Mononuclear cell (primary cell): Measurements from ENCODE around the gene RCOR2. TPM values are rescaled to one million over a fixed set of nuclear protein-coding genes. Genes with fewer than 3 reads are reported as not detected.

Source experiments
- H3K27me3 ChIP-seq: 2 replicates; pipeline ENCODE4 v1.6.0; 2011; ENCODE audit warnings: low read length, control low read depth; ENCODE audit not compliant: insufficient read depth
- H3K4me1 ChIP-seq: 2 replicates; pipeline ENCODE4 v1.5.1; 2011; ENCODE audit warnings: mild to moderate bottlenecking, low read length, control low read depth; ENCODE audit not compliant: insufficient read depth
- H3K4me3 ChIP-seq: 2 replicates; pipeline ENCODE4 v1.5.1; 2011; ENCODE audit warnings: mild to moderate bottlenecking, low read length, moderate library complexity
- H3K9me3 ChIP-seq: 2 replicates; pipeline ENCODE4 v1.5.1; 2011; ENCODE audit warnings: low read depth, mild to moderate bottlenecking, control low read depth, low read length
- total RNA-seq: library from RNA; depleted of rRNA; stranded (reverse); fragments of >200 nt; gene quantifications from one replicate; pipeline ENCODE4 v1.2.3, GENCODE V29; 2012

Gene RCOR2
- total RNA-seq, 1 donor, result not detected

DNA sequence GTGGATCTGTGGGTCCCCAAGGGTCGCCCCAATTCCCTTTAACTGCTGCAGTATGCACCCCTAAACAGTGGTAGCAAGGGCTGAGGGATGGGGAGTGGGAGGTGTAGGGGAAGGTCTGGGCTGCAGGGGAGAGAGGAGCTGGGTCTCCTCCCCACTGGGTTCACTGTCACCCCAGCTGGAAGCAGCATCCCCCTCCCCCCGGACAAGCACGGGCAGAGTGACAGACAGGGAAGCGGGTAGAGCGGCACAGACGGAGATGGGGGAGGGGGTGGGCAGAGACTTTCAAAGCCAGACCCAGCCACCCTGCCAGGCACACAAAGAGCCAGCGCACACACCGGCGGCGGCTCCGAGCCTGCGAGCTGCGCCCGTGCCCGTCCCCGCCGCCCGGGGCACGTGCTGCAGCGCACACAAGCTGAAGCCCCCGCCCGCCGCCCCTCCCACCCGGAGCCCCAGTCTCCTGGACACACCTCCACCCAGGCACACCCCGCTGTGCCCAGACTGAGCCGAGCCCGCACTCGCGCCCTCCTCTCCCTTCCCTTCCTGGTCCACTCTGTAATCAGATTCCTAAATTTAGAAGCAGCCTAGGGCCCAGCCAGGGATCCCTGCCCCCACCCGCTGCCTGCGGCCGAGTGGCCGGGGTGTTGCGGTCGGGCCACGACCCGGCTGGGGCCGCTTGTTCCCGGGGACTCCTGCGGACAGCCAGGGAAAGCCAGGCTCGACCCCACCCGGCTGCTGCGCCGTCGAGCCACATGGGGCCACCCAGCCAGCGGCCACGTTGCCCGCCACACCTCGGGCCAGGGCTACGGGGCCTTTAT is 935 bp upstream of the RCOR2 start:
- Histone ChIP-seq H3K4me1 (peaks cover 23% of the 10 kb centered on the region), H3K9me3 (no peaks in the 10 kb centered on the region), H3K27me3 (peaks cover 11% of the 10 kb centered on the region), H3K4me3 (no peak overlapping the region)

DNA sequence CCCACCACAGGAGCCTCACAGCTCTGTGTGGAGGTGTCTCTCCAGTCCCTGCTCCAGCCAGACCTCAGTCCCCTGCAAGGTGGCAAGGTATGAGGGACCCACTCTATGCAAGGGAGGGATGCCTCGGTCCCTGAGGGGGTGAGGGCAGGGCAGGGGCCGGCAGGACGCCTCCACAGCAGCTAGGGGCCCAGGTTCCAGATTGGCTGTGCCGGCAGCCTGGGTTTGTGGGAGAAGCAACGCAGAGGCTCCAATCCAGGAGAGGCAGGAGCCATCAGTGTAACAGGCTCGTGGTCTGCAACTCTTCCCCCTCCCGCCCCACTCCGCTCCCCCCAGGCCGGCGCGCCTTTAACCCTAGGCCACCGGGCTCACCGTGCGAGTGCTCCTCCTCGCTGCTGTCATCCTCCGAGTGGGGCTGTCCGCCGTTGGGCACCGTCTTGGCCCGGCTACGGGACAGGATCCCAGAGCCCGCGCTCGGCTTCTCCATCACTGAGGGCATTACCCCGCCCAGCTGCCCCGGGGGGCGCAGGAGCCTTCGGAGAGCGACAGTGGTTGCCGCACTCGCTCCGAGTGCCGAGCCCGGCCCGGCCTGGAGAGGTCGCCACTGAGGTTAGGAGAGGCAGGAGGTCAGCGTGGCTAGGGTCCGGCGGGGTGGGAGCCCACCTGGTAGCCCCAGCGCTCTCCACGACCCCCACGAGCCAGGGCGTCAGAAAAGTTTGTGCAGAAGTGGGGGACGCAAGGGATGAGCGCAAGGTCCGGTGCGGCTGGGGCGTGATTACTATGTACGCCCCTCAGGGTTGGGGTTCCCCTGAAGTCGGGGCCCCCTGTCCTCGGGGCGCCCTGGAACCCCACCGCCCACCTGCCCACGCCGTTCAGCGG is 765 bp downstream of the RCOR2 start:
- Histone ChIP-seq H3K4me1 (peaks cover 23% of the 10 kb centered on the region), H3K27me3 (peaks cover 11% of the 10 kb centered on the region), H3K4me3 (no peak overlapping the region), H3K9me3 (no peaks in the 10 kb centered on the region)

DNA sequence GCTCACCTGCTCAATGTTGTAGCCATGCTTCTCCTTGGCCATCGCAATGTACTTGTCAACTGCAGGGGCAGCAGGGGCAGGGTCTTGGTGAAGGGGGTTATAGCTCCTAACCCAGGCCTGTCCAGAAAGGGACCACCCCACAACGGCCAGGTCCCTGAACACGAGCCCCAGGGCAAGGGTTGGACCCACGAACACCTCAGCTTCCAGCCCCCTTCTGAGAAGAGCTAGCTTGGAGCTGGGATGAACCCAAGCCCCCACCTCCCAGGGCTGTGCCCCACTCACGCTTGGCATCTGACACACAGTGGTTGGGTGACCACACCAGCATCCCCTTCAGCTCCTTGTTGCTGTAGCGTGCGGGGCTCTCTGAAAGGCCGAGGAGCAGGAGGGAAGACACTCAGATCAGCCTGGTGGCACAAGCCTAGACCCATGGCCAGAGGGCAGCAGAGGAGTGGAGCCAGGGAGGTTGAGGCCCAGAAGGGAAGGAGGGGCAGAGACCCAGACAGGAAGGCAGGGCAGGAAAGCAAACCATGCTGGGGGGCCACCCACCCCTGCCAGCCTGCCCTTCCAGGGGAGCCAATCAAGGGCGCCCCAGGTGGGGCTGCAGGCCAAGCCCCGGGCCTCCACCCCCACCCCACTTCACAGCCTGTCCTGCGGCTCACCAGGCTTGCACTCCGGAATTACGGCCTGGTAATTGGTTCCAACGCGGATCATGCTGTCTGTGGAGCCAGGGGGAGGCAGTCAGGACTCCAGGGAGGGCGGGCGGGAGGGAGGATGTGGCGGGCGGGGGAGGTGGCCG is 1.9 kb downstream of the RCOR2 start:
- Histone ChIP-seq H3K27me3 (peaks cover 11% of the 10 kb centered on the region), H3K9me3 (no peaks in the 10 kb centered on the region), H3K4me1 (peaks cover 23% of the 10 kb centered on the region), H3K4me3 (no peak overlapping the region)

DNA sequence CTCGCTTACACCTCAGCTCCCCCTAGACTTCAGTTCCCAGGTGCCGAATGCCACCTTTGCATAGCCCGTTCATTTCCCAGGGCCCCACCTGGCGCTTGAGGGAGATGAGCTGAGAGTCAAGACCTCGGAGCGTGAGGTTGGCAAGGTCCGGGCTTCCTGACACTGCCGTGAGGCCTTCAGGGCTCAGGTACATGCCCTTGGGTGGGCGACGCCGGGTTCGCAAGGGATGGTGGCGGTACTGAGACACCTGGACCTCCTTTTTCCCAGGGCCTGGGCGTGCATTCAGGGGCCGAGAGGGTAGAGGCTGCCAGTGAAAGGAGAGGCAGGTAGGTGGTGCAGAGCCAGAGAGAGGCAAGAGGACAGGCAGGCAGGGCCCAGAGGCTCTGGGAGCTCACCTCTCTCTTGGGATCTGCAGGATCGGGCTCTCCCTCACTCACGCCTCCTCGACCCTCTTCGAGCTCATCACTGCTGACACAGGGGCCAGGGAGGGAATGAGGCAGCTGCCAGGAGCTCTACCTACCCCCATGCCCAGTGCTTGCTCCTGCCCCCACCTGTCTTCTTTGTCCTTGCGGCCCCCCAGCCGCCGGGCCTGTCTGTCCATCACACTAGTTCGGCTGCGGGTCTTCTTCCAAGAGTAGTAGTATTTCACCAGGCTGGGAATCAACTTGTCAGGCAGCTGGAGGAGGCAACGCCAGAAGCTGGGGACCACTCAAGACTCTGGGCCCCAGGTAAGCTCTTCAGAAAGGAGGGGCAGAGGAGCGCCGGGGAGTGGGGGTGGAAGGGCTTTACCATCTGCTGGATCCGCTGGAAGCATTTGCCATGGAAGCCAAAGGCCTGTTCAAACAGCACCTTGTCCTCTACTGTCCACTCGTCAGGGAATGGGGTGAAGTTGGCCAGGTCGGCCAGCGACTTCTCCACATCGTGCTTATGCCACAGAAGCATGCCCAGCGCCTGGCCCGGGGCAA is 2.8 kb downstream of the RCOR2 start:
- peaks cover 11% of the 10 kb centered on the region for H3K27me3 ChIP-seq
- no peak overlapping the region for H3K4me3 ChIP-seq
- H3K9me3 ChIP-seq, result no peaks in the 10 kb centered on the region
- H3K4me1 ChIP-seq, result peaks cover 19% of the 10 kb centered on the region

DNA sequence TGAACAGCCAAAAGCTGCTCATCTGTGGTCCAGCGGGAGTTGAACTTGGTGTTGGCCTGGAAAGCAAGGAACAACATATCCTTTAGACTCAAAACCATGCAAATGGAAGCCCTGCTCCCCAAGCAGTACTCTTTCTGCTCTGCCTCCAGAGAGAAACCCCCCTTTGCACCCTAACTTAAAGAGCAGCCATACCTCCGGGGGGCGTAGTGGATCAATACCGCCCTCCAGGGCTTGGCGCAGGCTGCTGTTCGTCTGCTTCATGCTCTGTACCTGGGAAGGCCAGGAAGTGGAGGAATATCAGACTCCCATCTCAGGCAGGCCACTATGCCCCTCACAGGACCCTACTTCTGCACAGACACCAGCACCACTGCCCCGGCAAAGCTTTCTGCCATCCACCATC is 4.3 kb downstream of the RCOR2 start:
- Histone ChIP-seq H3K4me3 (no peak overlapping the region), H3K27me3 (peaks cover 11% of the 10 kb centered on the region), H3K9me3 (no peaks in the 10 kb centered on the region), H3K4me1 (peaks cover 16% of the 10 kb centered on the region)

DNA sequence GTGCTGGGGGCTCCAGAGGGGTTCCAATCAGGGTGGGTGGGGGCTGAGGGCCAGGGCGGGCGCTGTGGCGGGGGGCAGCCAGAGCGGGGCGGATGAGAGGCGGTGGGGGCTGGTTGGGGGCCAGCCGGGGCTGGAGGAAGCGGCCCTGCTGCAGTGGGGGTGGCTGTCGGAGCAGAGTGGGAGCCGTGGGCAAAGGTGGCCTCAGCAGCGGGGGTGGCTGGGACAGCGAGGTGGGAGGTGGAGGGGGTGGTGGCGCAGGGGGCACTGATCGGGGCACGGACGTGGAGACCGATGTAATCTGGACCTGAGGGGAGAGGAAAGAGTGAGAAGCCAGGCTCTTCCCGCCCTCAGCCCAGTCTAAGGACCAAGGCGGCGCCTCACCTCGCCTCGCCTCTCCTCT is 5.1 kb downstream of the RCOR2 start:
- Histone ChIP-seq H3K9me3 (no peaks in the 10 kb centered on the region), H3K4me3 (no peak overlapping the region), H3K4me1 (peaks cover 11% of the 10 kb centered on the region), H3K27me3 (peaks cover 8% of the 10 kb centered on the region)

DNA sequence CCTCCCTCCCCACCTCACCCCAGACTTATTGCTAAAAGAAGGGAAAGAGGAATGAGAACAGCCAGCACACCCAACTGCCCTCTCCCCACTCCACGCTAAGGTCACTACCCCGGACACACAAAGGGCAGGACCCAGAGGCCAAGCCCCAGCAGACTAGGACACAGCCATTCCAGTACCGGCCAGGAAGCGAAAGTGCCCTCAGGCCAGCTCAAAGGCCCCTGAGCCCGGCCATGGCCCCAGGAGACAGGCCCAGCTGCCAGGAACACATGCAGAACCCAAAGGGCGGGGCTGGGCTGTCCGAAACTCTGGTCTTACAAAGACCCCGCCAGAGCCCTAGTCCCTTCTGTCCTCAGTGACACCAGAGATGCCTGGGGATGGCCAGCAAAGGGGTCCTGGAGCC is 5.5 kb downstream of the RCOR2 start:
- Histone ChIP-seq H3K4me3 (no peak overlapping the region), H3K27me3 (peaks cover 8% of the 10 kb centered on the region), H3K4me1 (peaks cover 8% of the 10 kb centered on the region), H3K9me3 (no peaks in the 10 kb centered on the region)

DNA sequence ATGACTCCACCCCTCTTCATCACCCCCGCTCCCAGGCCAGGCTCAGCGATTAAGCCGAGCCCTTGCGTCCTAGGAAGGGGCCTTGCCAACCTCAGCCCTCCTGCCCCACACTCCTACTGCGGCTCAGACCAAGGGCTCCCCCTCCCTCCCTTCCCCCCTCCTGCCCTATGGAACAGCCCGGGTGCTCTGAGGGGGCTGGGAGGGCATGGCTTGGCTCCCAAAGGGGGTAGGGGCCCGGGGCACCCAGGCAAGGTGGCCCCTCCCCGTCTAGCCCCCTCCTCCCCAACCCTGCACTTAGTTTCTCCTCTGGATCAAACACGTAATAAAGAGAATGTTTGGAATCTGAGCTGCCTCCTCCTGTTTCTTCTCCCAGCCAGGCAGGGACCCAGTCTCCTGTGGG is 6.3 kb downstream of the RCOR2 start:
- H3K9me3 ChIP-seq, result no peaks in the 10 kb centered on the region
- peaks cover under 1% of the 10 kb centered on the region for H3K27me3 ChIP-seq
- no peak overlapping the region for H3K4me3 ChIP-seq
- H3K4me1 ChIP-seq, result peaks cover under 1% of the 10 kb centered on the region

DNA sequence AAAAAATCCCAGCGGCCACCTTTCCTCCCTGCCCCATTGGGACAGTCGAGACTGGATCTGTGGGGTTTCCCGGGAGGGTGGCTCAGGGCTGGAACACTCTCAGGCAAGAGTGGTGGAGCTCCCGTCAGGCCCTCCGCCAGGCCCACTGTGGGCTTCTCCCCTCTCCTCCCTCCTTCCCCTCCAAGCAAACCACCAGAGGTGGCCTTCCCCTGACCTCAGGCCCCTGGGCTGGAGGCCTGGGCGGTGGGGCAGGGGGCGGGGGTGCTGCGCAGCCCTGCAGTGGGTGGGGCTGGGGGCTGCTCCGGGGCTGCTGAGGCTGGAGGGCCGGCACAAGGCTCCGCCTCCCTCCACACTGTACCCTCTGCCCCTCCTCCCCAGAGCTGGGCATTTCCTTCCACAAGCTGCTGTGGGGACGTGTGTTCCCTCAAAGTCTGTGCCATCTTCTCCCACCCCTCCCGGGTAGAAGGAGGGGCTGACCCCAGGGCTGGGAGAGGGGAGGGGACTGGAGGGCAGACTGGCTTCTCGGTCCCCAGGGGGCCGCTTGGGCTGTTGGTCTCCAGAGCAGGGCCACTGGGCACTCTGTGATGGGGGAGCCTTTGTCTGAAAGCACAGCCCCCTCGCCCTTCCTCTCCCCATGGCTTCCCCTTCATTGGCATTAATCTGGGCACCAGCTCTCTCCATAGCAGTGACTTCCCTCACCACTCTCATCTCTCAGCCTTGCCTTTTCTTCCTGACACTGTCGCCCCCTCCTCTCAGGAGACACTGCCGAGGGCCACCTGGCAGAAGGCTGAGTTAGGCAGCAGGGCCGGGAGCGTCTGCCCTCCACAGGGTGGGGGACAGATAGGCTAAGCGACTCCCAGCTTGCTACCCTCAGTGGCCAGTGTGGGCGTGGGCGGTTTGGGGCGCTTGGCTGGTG is 7.1 kb downstream of the RCOR2 start:
- Histone ChIP-seq H3K4me1 (no peaks in the 10 kb centered on the region), H3K4me3 (no peak overlapping the region), H3K27me3 (no peaks in the 10 kb centered on the region), H3K9me3 (no peaks in the 10 kb centered on the region)

DNA sequence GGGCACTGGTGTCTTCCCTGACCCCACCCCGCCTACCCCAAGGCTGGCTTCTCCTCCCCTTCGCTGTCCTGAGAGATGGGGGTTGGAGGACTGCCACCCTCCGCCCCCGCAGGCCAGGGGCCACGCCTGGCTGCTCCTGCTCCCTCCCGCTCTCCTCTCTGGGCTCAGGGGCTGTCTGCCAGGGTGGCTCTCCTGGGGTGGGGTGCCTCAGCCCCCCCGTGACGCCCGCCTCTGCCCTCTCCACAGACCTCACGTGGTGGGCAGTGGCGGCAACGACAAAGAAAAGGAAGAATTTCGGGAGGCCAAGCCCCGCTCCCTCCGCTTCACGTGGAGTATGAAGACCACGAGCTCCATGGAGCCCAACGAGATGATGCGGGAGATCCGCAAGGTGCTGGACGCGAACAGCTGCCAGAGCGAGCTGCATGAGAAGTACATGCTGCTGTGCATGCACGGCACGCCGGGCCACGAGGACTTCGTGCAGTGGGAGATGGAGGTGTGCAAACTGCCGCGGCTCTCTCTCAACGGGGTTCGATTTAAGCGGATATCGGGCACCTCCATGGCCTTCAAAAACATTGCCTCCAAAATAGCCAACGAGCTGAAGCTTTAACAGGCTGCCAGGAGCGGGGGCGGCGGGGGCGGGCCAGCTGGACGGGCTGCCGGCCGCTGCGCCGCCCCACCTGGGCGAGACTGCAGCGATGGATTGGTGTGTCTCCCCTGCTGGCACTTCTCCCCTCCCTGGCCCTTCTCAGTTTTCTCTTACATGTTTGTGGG is 8.1 kb downstream of the RCOR2 start:
- H3K27me3 ChIP-seq, result no peaks in the 10 kb centered on the region
- H3K9me3 ChIP-seq, result no peaks in the 10 kb centered on the region
- no peak overlapping the region for H3K4me3 ChIP-seq
- no peaks in the 10 kb centered on the region for H3K4me1 ChIP-seq

DNA sequence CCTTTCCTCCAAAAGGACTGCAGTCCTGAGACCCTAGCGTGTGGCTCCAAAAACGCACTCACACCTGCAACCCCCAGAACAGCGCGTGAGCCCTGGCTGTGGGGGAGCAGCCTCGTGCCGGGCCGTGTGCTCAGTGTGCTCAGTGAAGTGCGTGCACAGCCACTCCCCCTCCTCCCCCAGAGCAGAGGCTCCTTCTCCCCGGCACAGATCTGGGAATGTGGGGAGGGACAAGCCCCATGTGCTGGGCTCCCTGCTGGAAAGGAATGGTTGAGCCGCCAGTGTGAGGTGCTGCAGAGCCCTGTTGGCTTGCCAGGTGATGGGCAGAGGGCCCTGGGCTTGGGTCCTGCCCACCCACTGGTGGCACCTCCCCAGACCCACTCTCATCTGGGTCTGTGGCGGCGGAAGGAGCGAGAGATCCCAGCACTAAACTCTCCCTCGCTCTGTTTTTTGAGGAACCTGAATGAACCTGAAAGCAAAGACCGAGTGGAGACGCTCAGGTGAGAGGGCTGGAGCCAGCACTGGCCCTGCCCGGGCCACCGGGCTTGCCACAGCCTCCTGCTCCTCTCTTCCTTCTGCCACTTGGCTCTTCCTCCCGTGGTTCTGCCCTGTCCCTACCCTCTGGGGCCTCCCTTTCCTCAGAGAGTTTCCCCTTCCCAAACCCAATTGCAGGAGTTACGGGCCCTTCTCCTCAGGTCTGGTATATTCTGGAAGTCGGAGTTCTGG is 9.0 kb downstream of the RCOR2 start:
- no peaks in the 10 kb centered on the region for H3K9me3 ChIP-seq
- no peaks in the 10 kb centered on the region for H3K27me3 ChIP-seq
- H3K4me3 ChIP-seq, result no peak overlapping the region
- no peaks in the 10 kb centered on the region for H3K4me1 ChIP-seq

DNA sequence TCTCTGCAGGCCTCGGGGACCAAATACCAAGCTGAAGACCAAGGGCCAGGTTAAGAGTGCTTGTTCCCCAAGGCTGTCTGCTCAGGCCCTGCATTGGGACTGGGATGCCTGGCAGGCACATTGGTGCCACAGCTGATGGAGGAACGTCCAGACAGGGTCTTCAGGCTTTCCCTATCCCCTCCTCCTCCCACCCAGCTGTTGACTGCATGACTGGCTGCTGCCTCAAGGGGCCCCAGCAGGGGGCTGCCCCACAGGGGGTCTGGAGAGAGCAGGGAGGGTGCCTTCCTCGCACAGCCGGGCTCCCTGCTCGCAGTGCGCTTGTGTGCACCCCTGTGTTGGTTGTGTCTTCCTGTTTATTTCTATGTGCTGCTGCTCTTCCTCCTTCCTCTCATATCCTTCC is 9.9 kb downstream of the RCOR2 start:
- no peak overlapping the region for H3K4me3 ChIP-seq
- H3K27me3 ChIP-seq, result no peaks in the 10 kb centered on the region
- no peaks in the 10 kb centered on the region for H3K9me3 ChIP-seq

More for the DNA sequence above, 9.9 kb downstream of the RCOR2 start:
- no peaks in the 10 kb centered on the region for H3K4me1 ChIP-seq
